Astrocyte (in vitro differentiated cells and primary cell): ENCODE measurements around the gene ADCY2.

Experiments
- EZH2 ChIP-seq: IDR thresholded peaks from 2 replicates; pipeline ENCODE4 v1.6.1; 2012; ENCODE audit warnings: mild to moderate bottlenecking, low read length, inconsistent platforms; ENCODE audit not compliant: insufficient read depth
- TF ChIP-seq, protein P1 (sequence below): IDR thresholded peaks from 2 replicates; pipeline ENCODE4 v1.5.1; 2011; ENCODE audit warnings: low read depth, mild to moderate bottlenecking, inconsistent platforms, low read length, moderate library complexity; ENCODE audit not compliant: insufficient read depth

- TF ChIP-seq, protein P1, sequence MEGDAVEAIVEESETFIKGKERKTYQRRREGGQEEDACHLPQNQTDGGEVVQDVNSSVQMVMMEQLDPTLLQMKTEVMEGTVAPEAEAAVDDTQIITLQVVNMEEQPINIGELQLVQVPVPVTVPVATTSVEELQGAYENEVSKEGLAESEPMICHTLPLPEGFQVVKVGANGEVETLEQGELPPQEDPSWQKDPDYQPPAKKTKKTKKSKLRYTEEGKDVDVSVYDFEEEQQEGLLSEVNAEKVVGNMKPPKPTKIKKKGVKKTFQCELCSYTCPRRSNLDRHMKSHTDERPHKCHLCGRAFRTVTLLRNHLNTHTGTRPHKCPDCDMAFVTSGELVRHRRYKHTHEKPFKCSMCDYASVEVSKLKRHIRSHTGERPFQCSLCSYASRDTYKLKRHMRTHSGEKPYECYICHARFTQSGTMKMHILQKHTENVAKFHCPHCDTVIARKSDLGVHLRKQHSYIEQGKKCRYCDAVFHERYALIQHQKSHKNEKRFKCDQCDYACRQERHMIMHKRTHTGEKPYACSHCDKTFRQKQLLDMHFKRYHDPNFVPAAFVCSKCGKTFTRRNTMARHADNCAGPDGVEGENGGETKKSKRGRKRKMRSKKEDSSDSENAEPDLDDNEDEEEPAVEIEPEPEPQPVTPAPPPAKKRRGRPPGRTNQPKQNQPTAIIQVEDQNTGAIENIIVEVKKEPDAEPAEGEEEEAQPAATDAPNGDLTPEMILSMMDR, result no peak
- TF ChIP-seq EZH2, result no peak
Observed at GRCh38 chr5:7741415-7742065, 345.6 kb downstream of the ADCY2 start.
